Measurements from ENCODE around the gene MCL1.
"Not testable (repeated sequence)": the region's sequence is repeated elsewhere in the genome, so short reads cannot be mapped to it uniquely, and the experiment has no call there.

The MCL1 gene

GRCh38 chr1:150609732-150610131 lies 30.3 kb upstream of the MCL1 start:
- H4K20me1 ChIP-seq (ENCODE audit: insufficient read depth): no peaks in the 10 kb centered on the region
- no peak overlapping the region for H3K9ac ChIP-seq
- H3K27ac ChIP-seq: 0 out of 2 replicates have a peak overlapping the region, but pooled peaks have one; percentile 5
- H3K4me1 ChIP-seq (ENCODE audit: low read depth, poor library complexity, severe bottlenecking): peaks cover 49% of the 10 kb centered on the region
- no peaks in the 10 kb centered on the region for H3K27me3 ChIP-seq (ENCODE audit: insufficient read depth, low read depth)
- H3K4me3 ChIP-seq (IDR thresholded peaks at IDR 0.05; ENCODE audit: insufficient read depth, low read depth, low read length): no peak overlapping the region
- TF ChIP-seq CTCF (conservative IDR thresholded peaks at IDR 0.05; ENCODE audit: low read depth, low read length): no peak
- H2AFZ ChIP-seq (ENCODE audit: low read depth): no peak overlapping the region
- 0 out of 2 replicates have a peak, but pooled peaks cover 3% of the 10 kb centered on the region for H3K79me2 ChIP-seq (ENCODE audit: insufficient read depth, low read depth)
- H3K36me3 ChIP-seq (ENCODE audit: insufficient read depth): no peaks in the 10 kb centered on the region
- no peak overlapping the region for H3K4me2 ChIP-seq

- no peaks in the 10 kb centered on the region for H3K27me3 ChIP-seq (ENCODE audit: insufficient read depth, low read depth)
- H3K4me1 ChIP-seq (ENCODE audit: low read depth, poor library complexity, severe bottlenecking): peaks cover 24% of the 10 kb centered on the region
- TF ChIP-seq CTCF (conservative IDR thresholded peaks at IDR 0.05; ENCODE audit: low read depth, low read length): no peak
- H4K20me1 ChIP-seq (ENCODE audit: insufficient read depth): no peaks in the 10 kb centered on the region
- H3K4me2 ChIP-seq: no peak overlapping the region
- H3K36me3 ChIP-seq (ENCODE audit: insufficient read depth): no peaks in the 10 kb centered on the region
- H2AFZ ChIP-seq (ENCODE audit: low read depth): no peak overlapping the region
- no peak overlapping the region for H3K4me3 ChIP-seq (IDR thresholded peaks at IDR 0.05; ENCODE audit: insufficient read depth, low read depth, low read length)
- no peak overlapping the region for H3K9ac ChIP-seq
- H3K79me2 ChIP-seq (ENCODE audit: insufficient read depth, low read depth): 0 out of 2 replicates have a peak, but pooled peaks cover 3% of the 10 kb centered on the region
- H3K27ac ChIP-seq: no peak overlapping the region
Measured at GRCh38 chr1:150606463-150607142, 27.2 kb upstream of the MCL1 start.

GRCh38 chr1:150605451-150605731 lies 26.0 kb upstream of the MCL1 start:
- not testable (repeated sequence) for H3K27me3 ChIP-seq (ENCODE audit: insufficient read depth, low read depth); H2AFZ ChIP-seq (ENCODE audit: low read depth); H4K20me1 ChIP-seq (ENCODE audit: insufficient read depth); H3K79me2 ChIP-seq (ENCODE audit: insufficient read depth, low read depth); H3K4me2 ChIP-seq; H3K9ac ChIP-seq; H3K27ac ChIP-seq; H3K4me3 ChIP-seq (IDR thresholded peaks at IDR 0.05; ENCODE audit: insufficient read depth, low read depth, low read length); H3K36me3 ChIP-seq (ENCODE audit: insufficient read depth)
- peaks cover 23% of the 10 kb centered on the region for H3K4me1 ChIP-seq (ENCODE audit: low read depth, poor library complexity, severe bottlenecking)

- Histone ChIP-seq H4K20me1 (ENCODE audit: insufficient read depth) (no peaks in the 10 kb centered on the region), H3K36me3 (ENCODE audit: insufficient read depth) (no peaks in the 10 kb centered on the region), H3K79me2 (ENCODE audit: insufficient read depth, low read depth) (no peaks in the 10 kb centered on the region), H3K9ac (no peak overlapping the region), H3K27ac (no peak overlapping the region), H3K4me1 (ENCODE audit: low read depth, poor library complexity, severe bottlenecking) (peaks cover 12% of the 10 kb centered on the region), H3K4me2 (no peak overlapping the region), H2AFZ (ENCODE audit: low read depth) (no peak overlapping the region), H3K27me3 (ENCODE audit: insufficient read depth, low read depth) (no peaks in the 10 kb centered on the region), H3K4me3 (IDR thresholded peaks at IDR 0.05; ENCODE audit: insufficient read depth, low read depth, low read length) (no peak overlapping the region)
- no peak for TF ChIP-seq CTCF (conservative IDR thresholded peaks at IDR 0.05; ENCODE audit: low read depth, low read length)
Measured at GRCh38 chr1:150604226-150604588, 24.8 kb upstream of the MCL1 start.

GRCh38 chr1:150603711-150604110 lies 24.3 kb upstream of the MCL1 start:
- Histone ChIP-seq H2AFZ (ENCODE audit: low read depth) (no peak overlapping the region), H4K20me1 (ENCODE audit: insufficient read depth) (no peaks in the 10 kb centered on the region), H3K36me3 (ENCODE audit: insufficient read depth) (no peaks in the 10 kb centered on the region), H3K79me2 (ENCODE audit: insufficient read depth, low read depth) (no peaks in the 10 kb centered on the region), H3K27ac (no peak overlapping the region), H3K27me3 (ENCODE audit: insufficient read depth, low read depth) (no peaks in the 10 kb centered on the region), H3K4me1 (ENCODE audit: low read depth, poor library complexity, severe bottlenecking) (peaks cover 12% of the 10 kb centered on the region), H3K4me3 (IDR thresholded peaks at IDR 0.05; ENCODE audit: insufficient read depth, low read depth, low read length) (no peak overlapping the region), H3K9ac (no peak overlapping the region), H3K4me2 (no peak overlapping the region)
- TF ChIP-seq CTCF (conservative IDR thresholded peaks at IDR 0.05; ENCODE audit: low read depth, low read length): no peak

- H3K27ac ChIP-seq; H3K36me3 ChIP-seq (ENCODE audit: insufficient read depth); H2AFZ ChIP-seq (ENCODE audit: low read depth); H3K4me2 ChIP-seq; H3K27me3 ChIP-seq (ENCODE audit: insufficient read depth, low read depth); H3K9ac ChIP-seq; H4K20me1 ChIP-seq (ENCODE audit: insufficient read depth); H3K4me3 ChIP-seq (IDR thresholded peaks at IDR 0.05; ENCODE audit: insufficient read depth, low read depth, low read length); H3K79me2 ChIP-seq (ENCODE audit: insufficient read depth, low read depth): not testable (repeated sequence)
- H3K4me1 ChIP-seq (ENCODE audit: low read depth, poor library complexity, severe bottlenecking): peaks cover 12% of the 10 kb centered on the region
Measured at GRCh38 chr1:150602372-150602771, 23.0 kb upstream of the MCL1 start.

Data from KMS-11 (cell line).